BE2C (cell line): Measurements from ENCODE around the gene IDH3G.

Experiments
- DNase-seq: peaks from one replicate; pipeline ENCODE4 v3.0.0-alpha.2; 2020
- H3K27me3 ChIP-seq: fragments of 250-450 bp; sonication (Bioruptor Pico); 2 replicates; pipeline ENCODE4 v1.5.1; 2020; ENCODE audit warnings: mild to moderate bottlenecking
- H3K36me3 ChIP-seq: fragments of 250-450 bp; sonication (Bioruptor Pico); 2 replicates; pipeline ENCODE4 v1.5.1; 2020; ENCODE audit warnings: mild to moderate bottlenecking
- H3K4me1 ChIP-seq: fragments of 250-450 bp; sonication (Bioruptor Pico); 2 replicates; pipeline ENCODE4 v1.5.1; 2020
- H3K4me3 ChIP-seq: 2 replicates; pipeline ENCODE4 v1.5.1; 2011; ENCODE audit warnings: low read depth, low read length
- H3K9me3 ChIP-seq: fragments of 250-450 bp; sonication (Bioruptor Pico); 2 replicates; pipeline ENCODE4 v1.5.1; 2020
- TF ChIP-seq, protein P1 (sequence below): IDR thresholded peaks from 2 replicates; pipeline ENCODE4 v1.5.1; 2012; ENCODE audit warnings: mild to moderate bottlenecking, low read depth, low read length

The IDH3G gene

GRCh38 chrX:153806999-153807575 lies 12.9 kb upstream of the IDH3G start:
- Histone ChIP-seq H3K27me3 (no peaks in the 10 kb centered on the region), H3K9me3 (no peaks in the 10 kb centered on the region), H3K4me3 (no peak overlapping the region), H3K4me1 (no peaks in the 10 kb centered on the region), H3K36me3 (no peaks in the 10 kb centered on the region)
- no peak for DNase-seq
- TF ChIP-seq, protein P1, sequence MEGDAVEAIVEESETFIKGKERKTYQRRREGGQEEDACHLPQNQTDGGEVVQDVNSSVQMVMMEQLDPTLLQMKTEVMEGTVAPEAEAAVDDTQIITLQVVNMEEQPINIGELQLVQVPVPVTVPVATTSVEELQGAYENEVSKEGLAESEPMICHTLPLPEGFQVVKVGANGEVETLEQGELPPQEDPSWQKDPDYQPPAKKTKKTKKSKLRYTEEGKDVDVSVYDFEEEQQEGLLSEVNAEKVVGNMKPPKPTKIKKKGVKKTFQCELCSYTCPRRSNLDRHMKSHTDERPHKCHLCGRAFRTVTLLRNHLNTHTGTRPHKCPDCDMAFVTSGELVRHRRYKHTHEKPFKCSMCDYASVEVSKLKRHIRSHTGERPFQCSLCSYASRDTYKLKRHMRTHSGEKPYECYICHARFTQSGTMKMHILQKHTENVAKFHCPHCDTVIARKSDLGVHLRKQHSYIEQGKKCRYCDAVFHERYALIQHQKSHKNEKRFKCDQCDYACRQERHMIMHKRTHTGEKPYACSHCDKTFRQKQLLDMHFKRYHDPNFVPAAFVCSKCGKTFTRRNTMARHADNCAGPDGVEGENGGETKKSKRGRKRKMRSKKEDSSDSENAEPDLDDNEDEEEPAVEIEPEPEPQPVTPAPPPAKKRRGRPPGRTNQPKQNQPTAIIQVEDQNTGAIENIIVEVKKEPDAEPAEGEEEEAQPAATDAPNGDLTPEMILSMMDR, result no peak

DNA sequence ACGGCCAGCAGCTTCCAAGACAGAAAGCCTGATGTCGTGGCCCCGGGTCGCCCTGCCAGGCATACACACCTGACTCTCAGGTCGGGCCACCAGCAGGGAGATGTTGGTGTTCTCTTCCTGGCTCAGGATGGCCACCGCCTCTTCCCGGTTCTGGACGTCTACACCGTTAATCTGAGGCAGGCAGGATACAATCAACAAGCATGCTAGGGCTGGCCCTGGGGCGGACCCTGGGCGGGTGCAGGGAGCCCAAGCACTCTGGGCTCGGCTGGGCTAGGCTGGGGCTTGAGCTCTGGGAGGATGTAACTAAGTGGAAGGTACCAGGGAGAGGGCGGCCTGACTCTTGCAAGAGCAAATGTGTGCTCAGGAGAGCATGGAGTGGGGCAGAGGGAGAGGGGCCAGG lies 11.3 kb upstream of the IDH3G start:
- TF ChIP-seq, protein P1, result no peak
- no peaks in the 10 kb centered on the region for H3K4me1 ChIP-seq
- H3K4me3 ChIP-seq, result no peak overlapping the region
- H3K27me3 ChIP-seq, result no peaks in the 10 kb centered on the region
- H3K36me3 ChIP-seq, result no peaks in the 10 kb centered on the region
- no peaks in the 10 kb centered on the region for H3K9me3 ChIP-seq
- DNase-seq, result no peak

DNA sequence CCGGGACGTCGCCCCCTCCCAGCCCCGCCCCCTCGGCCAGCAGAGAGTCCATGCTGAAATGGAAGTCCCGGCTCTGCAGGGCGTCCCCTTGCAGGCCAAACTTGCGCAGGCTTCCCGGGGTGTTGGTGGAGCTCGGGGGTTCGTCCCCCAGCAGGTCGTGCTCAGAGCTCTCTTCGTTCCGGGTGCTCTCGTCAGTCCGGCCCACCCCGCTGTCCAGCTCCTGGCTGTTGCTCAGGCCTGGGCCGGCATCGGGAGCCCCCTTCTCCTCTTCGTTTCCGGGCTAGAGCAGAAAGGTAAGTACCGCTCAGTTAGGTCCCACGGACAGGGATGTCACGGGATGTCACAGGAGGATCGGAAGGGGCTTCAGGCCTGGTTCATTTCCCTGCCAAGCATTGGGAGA lies 10.4 kb upstream of the IDH3G start:
- Histone ChIP-seq H3K4me1 (no peaks in the 10 kb centered on the region), H3K9me3 (no peaks in the 10 kb centered on the region), H3K36me3 (no peaks in the 10 kb centered on the region), H3K4me3 (no peak overlapping the region), H3K27me3 (no peaks in the 10 kb centered on the region)
- TF ChIP-seq, protein P1, result no peak
- DNase-seq, result no peak

DNA sequence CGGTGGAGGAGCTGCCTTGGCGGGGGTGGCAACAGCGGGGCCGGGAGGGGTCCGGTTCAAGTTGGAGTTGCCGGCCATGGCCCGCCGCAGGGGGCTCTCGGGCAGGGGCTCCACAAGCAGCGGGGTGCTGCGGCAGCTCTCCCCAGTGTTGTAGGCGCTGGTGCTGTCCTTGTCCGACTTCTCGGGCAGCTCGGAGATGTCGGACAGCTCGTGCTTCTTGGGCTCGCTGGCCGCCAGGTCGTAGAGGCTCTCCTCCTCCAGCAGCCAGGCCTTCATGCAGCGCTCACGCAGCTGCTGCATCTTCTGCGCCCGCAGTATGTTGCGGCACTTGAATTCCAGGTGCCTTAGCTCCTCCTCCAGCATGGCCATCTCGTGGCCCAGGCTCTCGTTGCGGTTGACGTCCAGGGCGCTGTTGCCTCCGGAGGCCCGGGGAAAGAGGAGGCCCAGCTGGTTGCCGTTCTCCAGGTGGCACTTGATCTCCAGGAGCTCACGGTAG lies 10.0 kb upstream of the IDH3G start:
- TF ChIP-seq, protein P1, result no peak
- no peaks in the 10 kb centered on the region for H3K9me3 ChIP-seq
- H3K4me1 ChIP-seq, result no peaks in the 10 kb centered on the region
- no peak for DNase-seq
- no peaks in the 10 kb centered on the region for H3K27me3 ChIP-seq
- H3K4me3 ChIP-seq, result no peak overlapping the region
- no peaks in the 10 kb centered on the region for H3K36me3 ChIP-seq

GRCh38 chrX:153803211-153804099 lies 9.3 kb upstream of the IDH3G start:
- no peaks in the 10 kb centered on the region for H3K9me3 ChIP-seq
- no peak overlapping the region for H3K4me3 ChIP-seq
- H3K4me1 ChIP-seq, result no peaks in the 10 kb centered on the region
- no peaks in the 10 kb centered on the region for H3K27me3 ChIP-seq
- H3K36me3 ChIP-seq, result peaks cover 3% of the 10 kb centered on the region
- TF ChIP-seq, protein P1, result no peak
- no peak for DNase-seq
